GM23338 (cell line): ENCODE measurements around the gene CYTH1.

ENCODE experiments used
- EZH2 ChIP-seq: fragments of 200-600 bp; sonication (generic); IDR thresholded peaks from one replicate; pipeline ENCODE4 v1.8.0; 2017; ENCODE audit warnings: antibody characterized with exemption, mild to moderate bottlenecking, low read depth; ENCODE audit not compliant: unreplicated experiment
- EZH2phosphoT487 ChIP-seq: fragments of 200-600 bp; sonication (generic); IDR thresholded peaks from one replicate; pipeline ENCODE4 v1.8.1; 2018; ENCODE audit warnings: antibody characterized with exemption; ENCODE audit not compliant: unreplicated experiment
- POLR2AphosphoS5 ChIP-seq: IDR thresholded peaks from 2 replicates; pipeline ENCODE4 v1.6.1; 2016; ENCODE audit warnings: antibody characterized with exemption, low read depth
- REST ChIP-seq: IDR thresholded peaks from one replicate; pipeline ENCODE4 v1.6.1; 2018; ENCODE audit warnings: antibody characterized with exemption; ENCODE audit not compliant: unreplicated experiment
- TF ChIP-seq, protein P1 (sequence below), 2 experiments: fragments of 200-600 bp in 1 of 2; sonication (generic) in 1 of 2; conservative IDR thresholded peaks; 2 replicates each; pipeline versions ENCODE4 v1.5.1 to v1.6.1; 2016 to 2017; ENCODE audit warnings: antibody characterized with exemption in 2 of 2, low read depth in 2 of 2, mild to moderate bottlenecking in 2 of 2, moderate library complexity in 1 of 2

GRCh38 chr17:78828470-78829185, 46.6 kb upstream of the CYTH1 start:
- TF ChIP-seq EZH2 (no peak), POLR2AphosphoS5 (no peak), REST (no peak), EZH2phosphoT487 (no peak)
- TF ChIP-seq, protein P1, sequence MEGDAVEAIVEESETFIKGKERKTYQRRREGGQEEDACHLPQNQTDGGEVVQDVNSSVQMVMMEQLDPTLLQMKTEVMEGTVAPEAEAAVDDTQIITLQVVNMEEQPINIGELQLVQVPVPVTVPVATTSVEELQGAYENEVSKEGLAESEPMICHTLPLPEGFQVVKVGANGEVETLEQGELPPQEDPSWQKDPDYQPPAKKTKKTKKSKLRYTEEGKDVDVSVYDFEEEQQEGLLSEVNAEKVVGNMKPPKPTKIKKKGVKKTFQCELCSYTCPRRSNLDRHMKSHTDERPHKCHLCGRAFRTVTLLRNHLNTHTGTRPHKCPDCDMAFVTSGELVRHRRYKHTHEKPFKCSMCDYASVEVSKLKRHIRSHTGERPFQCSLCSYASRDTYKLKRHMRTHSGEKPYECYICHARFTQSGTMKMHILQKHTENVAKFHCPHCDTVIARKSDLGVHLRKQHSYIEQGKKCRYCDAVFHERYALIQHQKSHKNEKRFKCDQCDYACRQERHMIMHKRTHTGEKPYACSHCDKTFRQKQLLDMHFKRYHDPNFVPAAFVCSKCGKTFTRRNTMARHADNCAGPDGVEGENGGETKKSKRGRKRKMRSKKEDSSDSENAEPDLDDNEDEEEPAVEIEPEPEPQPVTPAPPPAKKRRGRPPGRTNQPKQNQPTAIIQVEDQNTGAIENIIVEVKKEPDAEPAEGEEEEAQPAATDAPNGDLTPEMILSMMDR (conservative IDR thresholded peaks at IDR 0.05; ENCODE audit: low read depth in 2 of 2) = peak; percentile 17 to 44; a peak in 2 of 4 replicates
